NCI-H345 treated with DMSO at 0.1 percent for 48 hours (cell line): ENCODE results near the gene THOC1.

Experiments used
- DNase-seq: peaks from one replicate; lab custom pipeline; 2025; ENCODE audit not compliant: unreplicated experiment; lab: John Stamatoyannopoulos, UW

THOC1 gene

GRCh38 chr18:285817-286216 is 18.0 kb upstream of the THOC1 start:
- no peak for DNase-seq

- DNase-seq: no peak
Measured at GRCh38 chr18:275486-275885, 7.6 kb upstream of the THOC1 start.

- peak; percentile 43 for DNase-seq
Measured at GRCh38 chr18:274313-274712, 6.5 kb upstream of the THOC1 start.

- DNase-seq: no peak
Measured at GRCh38 chr18:273525-273924, 5.7 kb upstream of the THOC1 start.

- no peak for DNase-seq
Measured at GRCh38 chr18:272650-273049, 4.8 kb upstream of the THOC1 start.

- no peak for DNase-seq
Measured at GRCh38 chr18:269480-270095, 1.7 kb upstream of the THOC1 start.

GRCh38 chr18:267380-267687 is 513 bp downstream of the THOC1 start:
- DNase-seq: no peak

- DNase-seq: no peak
Measured at GRCh38 chr18:261398-262073, 6.3 kb downstream of the THOC1 start.

GRCh38 chr18:260547-260946 is 7.3 kb downstream of the THOC1 start:
- DNase-seq: no peak

GRCh38 chr18:255171-255570 is 12.7 kb downstream of the THOC1 start:
- DNase-seq: no peak

GRCh38 chr18:253121-253520 is 14.7 kb downstream of the THOC1 start:
- DNase-seq: no peak

- DNase-seq: no peak
Measured at GRCh38 chr18:251572-251971, 16.3 kb downstream of the THOC1 start.

- no peak for DNase-seq
Measured at GRCh38 chr18:250685-251084, 17.2 kb downstream of the THOC1 start.

GRCh38 chr18:248053-248452 is 19.8 kb downstream of the THOC1 start:
- DNase-seq: no peak

GRCh38 chr18:245282-245847 is 22.5 kb downstream of the THOC1 start:
- no peak for DNase-seq

- no peak for DNase-seq
Measured at GRCh38 chr18:240175-240574, 27.7 kb downstream of the THOC1 start.

GRCh38 chr18:231563-231962 is 36.3 kb downstream of the THOC1 start:
- no peak for DNase-seq

GRCh38 chr18:228586-228985 is 39.3 kb downstream of the THOC1 start:
- DNase-seq: no peak

- no peak for DNase-seq
Measured at GRCh38 chr18:227902-228301, 39.9 kb downstream of the THOC1 start.

GRCh38 chr18:227374-227773 is 40.5 kb downstream of the THOC1 start:
- DNase-seq: no peak

- DNase-seq: no peak
Measured at GRCh38 chr18:225745-226144, 42.1 kb downstream of the THOC1 start.

- no peak for DNase-seq
Measured at GRCh38 chr18:220708-221107, 47.1 kb downstream of the THOC1 start.
